LNCaP clone FGC (cell line): ENCODE results near the gene KIF1B.

Experiments used
- DNase-seq: peaks from one replicate; pipeline ENCODE4 v3.0.0-alpha.2; 2011; ENCODE audit warnings: low read depth
- H3K4me3 ChIP-seq: 2 replicates; pipeline ENCODE4 v1.5.1; 2011; ENCODE audit warnings: mild to moderate bottlenecking, low read depth, low read length, control low read depth
- CTCF ChIP-seq: IDR thresholded peaks from 2 replicates; pipeline ENCODE4 v1.5.1; 2012; ENCODE audit warnings: mild to moderate bottlenecking; ENCODE audit not compliant: control insufficient read depth, insufficient read depth; ENCODE audit errors: extremely low read depth

Gene KIF1B

GRCh38 chr1:10263450-10264082 is 53.2 kb downstream of the KIF1B start:
- DNase-seq, result no peak
- no peak for TF ChIP-seq CTCF
- H3K4me3 ChIP-seq, result no peak overlapping the region

GRCh38 chr1:10265027-10265426 is 54.7 kb downstream of the KIF1B start:
- DNase-seq, result no peak
- TF ChIP-seq CTCF, result no peak

GRCh38 chr1:10265900-10266299 is 55.5 kb downstream of the KIF1B start:
- no peak for DNase-seq
- H3K4me3 ChIP-seq, result no peak overlapping the region
- TF ChIP-seq CTCF, result no peak

More at GRCh38 chr1:10265027-10265426, 54.7 kb downstream of the KIF1B start:
- no peak overlapping the region for H3K4me3 ChIP-seq

GRCh38 chr1:10267319-10267718 is 56.9 kb downstream of the KIF1B start:
- DNase-seq, result no peak
- no peak for TF ChIP-seq CTCF

GRCh38 chr1:10267921-10268320 is 57.6 kb downstream of the KIF1B start:
- H3K4me3 ChIP-seq, result no peak overlapping the region
- no peak for TF ChIP-seq CTCF
- DNase-seq, result no peak

More at GRCh38 chr1:10267319-10267718, 56.9 kb downstream of the KIF1B start:
- H3K4me3 ChIP-seq, result no peak overlapping the region

GRCh38 chr1:10271090-10271489 is 60.7 kb downstream of the KIF1B start:
- no peak for TF ChIP-seq CTCF
- no peak overlapping the region for H3K4me3 ChIP-seq

GRCh38 chr1:10271869-10272268 is 61.5 kb downstream of the KIF1B start:
- H3K4me3 ChIP-seq, result no peak overlapping the region
- no peak for TF ChIP-seq CTCF
- DNase-seq, result no peak

More at GRCh38 chr1:10271090-10271489, 60.7 kb downstream of the KIF1B start:
- no peak for DNase-seq
